ENCODE results near the gene BTBD19. TPM values are rescaled to one million over a fixed set of nuclear protein-coding genes. Genes with fewer than 3 reads are reported as not detected.
A peak's percentile ranks its signal among the peaks of the same experiment; 100 is the strongest.

Gene BTBD19
- polyA plus RNA-seq, 1 donor (not counting 4 experiments of a cell fraction or from before 2014, with no cell fraction given): 2.9 TPM

DNA sequence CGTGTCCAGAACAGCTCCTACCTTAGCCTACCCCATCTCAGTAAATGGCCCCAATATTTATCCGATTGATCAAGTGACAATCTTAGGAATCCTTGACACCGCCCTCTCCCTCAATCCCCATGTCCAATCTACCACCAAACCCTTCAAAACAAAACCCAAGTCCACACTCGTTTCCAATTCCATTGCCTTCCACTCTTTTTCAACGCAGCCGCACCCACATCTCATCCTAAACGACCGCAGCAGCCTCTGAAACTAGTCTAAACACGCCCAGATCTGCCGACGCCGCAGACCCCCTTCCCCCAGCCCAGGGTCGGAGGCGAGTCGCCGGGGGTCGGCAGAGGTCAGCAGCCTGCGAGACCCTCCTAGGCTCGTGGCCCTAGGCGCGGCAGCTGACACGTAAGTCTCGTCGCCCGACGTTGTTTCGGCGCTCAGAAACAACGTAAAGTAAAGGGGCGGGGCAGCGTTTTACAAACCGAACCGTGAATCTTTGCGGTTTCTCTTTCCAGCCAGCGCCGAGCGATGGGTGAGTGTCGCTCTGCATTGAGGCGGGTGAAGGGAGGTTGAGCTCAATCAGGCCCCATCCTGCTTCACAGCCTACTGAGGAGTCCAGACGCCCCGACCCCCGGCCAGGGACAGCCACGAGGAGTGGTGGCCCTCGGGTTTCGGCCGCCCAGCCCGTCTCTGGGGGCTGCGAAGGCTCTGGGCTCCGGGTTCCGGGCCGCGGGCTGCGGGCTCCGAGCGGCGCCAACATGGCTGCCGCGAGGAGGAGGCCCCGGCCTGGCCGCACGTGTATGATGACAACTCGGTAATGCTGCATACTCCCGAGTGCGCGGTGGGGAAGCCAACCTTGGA is 33.0 kb upstream of the BTBD19 start, which contains the start of gene RPS8:
TSS of gene RPS8 (plus strand) at position 463 of the 852 bp plus-strand sequence. CDS start at position 520, 57 bp downstream.
- H2AFZ ChIP-seq (ENCODE audit: control insufficient read depth, low read length): peak within 1 kb of the TSS; percentile 67
- TF ChIP-seq EZH2 (IDR thresholded peaks at IDR 0.05; ENCODE audit: low read length): no peak
- TF ChIP-seq, protein P1, sequence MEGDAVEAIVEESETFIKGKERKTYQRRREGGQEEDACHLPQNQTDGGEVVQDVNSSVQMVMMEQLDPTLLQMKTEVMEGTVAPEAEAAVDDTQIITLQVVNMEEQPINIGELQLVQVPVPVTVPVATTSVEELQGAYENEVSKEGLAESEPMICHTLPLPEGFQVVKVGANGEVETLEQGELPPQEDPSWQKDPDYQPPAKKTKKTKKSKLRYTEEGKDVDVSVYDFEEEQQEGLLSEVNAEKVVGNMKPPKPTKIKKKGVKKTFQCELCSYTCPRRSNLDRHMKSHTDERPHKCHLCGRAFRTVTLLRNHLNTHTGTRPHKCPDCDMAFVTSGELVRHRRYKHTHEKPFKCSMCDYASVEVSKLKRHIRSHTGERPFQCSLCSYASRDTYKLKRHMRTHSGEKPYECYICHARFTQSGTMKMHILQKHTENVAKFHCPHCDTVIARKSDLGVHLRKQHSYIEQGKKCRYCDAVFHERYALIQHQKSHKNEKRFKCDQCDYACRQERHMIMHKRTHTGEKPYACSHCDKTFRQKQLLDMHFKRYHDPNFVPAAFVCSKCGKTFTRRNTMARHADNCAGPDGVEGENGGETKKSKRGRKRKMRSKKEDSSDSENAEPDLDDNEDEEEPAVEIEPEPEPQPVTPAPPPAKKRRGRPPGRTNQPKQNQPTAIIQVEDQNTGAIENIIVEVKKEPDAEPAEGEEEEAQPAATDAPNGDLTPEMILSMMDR (optimal IDR thresholded peaks at IDR 0.05 in 1 of 3, IDR thresholded peaks at IDR 0.05 in 1 of 3, conservative IDR thresholded peaks at IDR 0.05 in 1 of 3; ENCODE audit: extremely low read depth in 1 of 3, insufficient read depth in 2 of 3, low read length in 3 of 3): peak in 1 of 3 experiments; percentile 1

DNA sequence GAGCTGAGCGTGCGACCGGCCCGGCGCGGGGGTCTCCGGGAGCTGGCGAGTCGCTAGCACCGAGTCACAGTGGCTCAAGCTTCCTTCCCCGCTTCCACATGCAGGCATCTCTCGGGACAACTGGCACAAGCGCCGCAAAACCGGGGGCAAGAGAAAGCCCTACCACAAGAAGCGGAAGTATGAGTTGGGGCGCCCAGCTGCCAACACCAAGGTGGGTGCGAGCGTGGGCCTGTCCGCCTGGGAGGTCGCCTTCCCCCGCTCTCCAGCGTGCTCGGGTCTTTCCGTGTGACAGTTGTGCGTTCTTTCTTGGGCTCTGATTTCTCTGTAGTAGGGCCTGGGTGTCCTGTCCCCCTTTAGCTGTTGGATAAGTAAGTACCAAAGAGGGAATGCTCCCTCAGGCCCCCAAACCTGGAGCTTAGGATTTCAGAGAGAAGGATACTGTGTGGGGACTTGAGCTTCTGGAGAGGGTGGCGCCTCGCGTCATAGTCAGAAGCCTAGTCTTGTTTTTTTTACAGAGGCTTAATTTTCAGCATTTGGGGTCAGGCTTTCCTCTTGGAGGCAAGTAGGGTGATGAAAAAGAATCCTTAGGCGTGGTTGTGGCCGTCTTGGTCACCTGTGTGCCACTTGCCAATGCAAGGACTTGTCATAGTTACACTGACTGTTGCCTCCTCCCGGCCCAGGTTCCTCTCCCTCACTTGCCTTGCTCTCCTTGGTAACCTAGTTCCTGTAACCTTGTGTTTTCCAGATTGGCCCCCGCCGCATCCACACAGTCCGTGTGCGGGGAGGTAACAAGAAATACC is 32.2 kb upstream of the BTBD19 start:
- peak overlapping the region; percentile 92 for H3K4me2 ChIP-seq (ENCODE audit: control insufficient read depth, extremely low read depth, insufficient read depth, low read depth, low read length)
- peaks cover 36% of the 10 kb centered on the region for H3K79me2 ChIP-seq (ENCODE audit: control insufficient read depth, insufficient read depth, low read length)
- FAIRE-seq (no peak), DNase-seq (ENCODE audit: low read depth, low spot score) (no peak)
- peaks cover 19% of the 10 kb centered on the region for H4K20me1 ChIP-seq (ENCODE audit: control insufficient read depth, extremely low read depth, insufficient read depth, low read length)
- no peak overlapping the region for H2AFZ ChIP-seq (ENCODE audit: control insufficient read depth, low read length)
- H3K9ac ChIP-seq (ENCODE audit: control insufficient read depth, extremely low read depth, insufficient read depth, low read length): peak overlapping the region; percentile 92
- TF ChIP-seq, protein P1 (optimal IDR thresholded peaks at IDR 0.05 in 1 of 3, IDR thresholded peaks at IDR 0.05 in 1 of 3, conservative IDR thresholded peaks at IDR 0.05 in 1 of 3; ENCODE audit: extremely low read depth in 1 of 3, insufficient read depth in 2 of 3, low read length in 3 of 3): no peak
- TF ChIP-seq EZH2 (IDR thresholded peaks at IDR 0.05; ENCODE audit: low read length): no peak
- peaks cover 26 to 42% of the 10 kb centered on the region in 2 experiments for H3K36me3 ChIP-seq (ENCODE audit: control insufficient read depth in 2 of 2, extremely low read depth in 1 of 2, insufficient read depth in 2 of 2, low read length in 2 of 2)
- H3K9me3 ChIP-seq (ENCODE audit: control insufficient read depth, low read depth, low read length): no peaks in the 10 kb centered on the region
- dilution Hi-C loops (cut with MboI; ENCODE audit: extremely low pct_ligation_motif_present, low sequenced_read_pairs): no loop called here
- no peaks in the 10 kb centered on the region for H3K27me3 ChIP-seq (ENCODE audit: control insufficient read depth, extremely low read depth, insufficient read depth, low read length)
- no peaks in the 10 kb centered on the region for H3K9me1 ChIP-seq (ENCODE audit: control insufficient read depth, extremely low read depth, insufficient read depth, low read length)
- peak overlapping the region; percentile 97 for H3K27ac ChIP-seq (ENCODE audit: control insufficient read depth, insufficient read depth, low read length)
- H3K4me3 ChIP-seq (ENCODE audit: control insufficient read depth in 2 of 3, extremely low read depth in 1 of 3, insufficient read depth in 2 of 3, low read depth in 1 of 3, low read length in 3 of 3): peak overlapping the region; percentile 85 to 94 (median 92)
- peaks cover 17% of the 10 kb centered on the region for H3K4me1 ChIP-seq (ENCODE audit: control insufficient read depth, extremely low read depth, insufficient read depth, low read length)

More for the DNA sequence above, 33.0 kb upstream of the BTBD19 start, which contains the start of gene RPS8:
- no peaks in the 10 kb centered on the region for H3K9me1 ChIP-seq (ENCODE audit: control insufficient read depth, extremely low read depth, insufficient read depth, low read length)
- H3K79me2 ChIP-seq (ENCODE audit: control insufficient read depth, insufficient read depth, low read length): peaks cover 36% of the 10 kb centered on the region
- H3K27me3 ChIP-seq (ENCODE audit: control insufficient read depth, extremely low read depth, insufficient read depth, low read length): no peaks in the 10 kb centered on the region
- FAIRE-seq (no peak), DNase-seq (ENCODE audit: low read depth, low spot score) (peak; percentile 81)
- dilution Hi-C loops (cut with MboI; ENCODE audit: extremely low pct_ligation_motif_present, low sequenced_read_pairs): no loop called here
- peak within 1 kb of the TSS; percentile 92 for H3K9ac ChIP-seq (ENCODE audit: control insufficient read depth, extremely low read depth, insufficient read depth, low read length)
- H4K20me1 ChIP-seq (ENCODE audit: control insufficient read depth, extremely low read depth, insufficient read depth, low read length): peaks cover 19% of the 10 kb centered on the region
- peak within 1 kb of the TSS; percentile 92 for H3K4me2 ChIP-seq (ENCODE audit: control insufficient read depth, extremely low read depth, insufficient read depth, low read depth, low read length)
- H3K4me1 ChIP-seq (ENCODE audit: control insufficient read depth, extremely low read depth, insufficient read depth, low read length): peaks cover 17% of the 10 kb centered on the region
- peaks cover 25 to 35% of the 10 kb centered on the region in 2 experiments for H3K36me3 ChIP-seq (ENCODE audit: control insufficient read depth in 2 of 2, extremely low read depth in 1 of 2, insufficient read depth in 2 of 2, low read length in 2 of 2)
- H3K4me3 ChIP-seq (ENCODE audit: control insufficient read depth in 2 of 3, extremely low read depth in 1 of 3, insufficient read depth in 2 of 3, low read depth in 1 of 3, low read length in 3 of 3): peak within 1 kb of the TSS; percentile 85 to 94 (median 92)
- H3K27ac ChIP-seq (ENCODE audit: control insufficient read depth, insufficient read depth, low read length): peak within 1 kb of the TSS; percentile 97
- H3K9me3 ChIP-seq (ENCODE audit: control insufficient read depth, low read depth, low read length): no peaks in the 10 kb centered on the region
